Stomach smooth muscle (tissue), 2 donors: Measurements from ENCODE around the gene GNB1.

Experiments
- H3K27ac ChIP-seq: one replicate; pipeline ENCODE4 v1.7.0; 2013; ENCODE audit warnings: mild to moderate bottlenecking, low read length, inconsistent platforms
- H3K27me3 ChIP-seq, 2 donors: one replicate each; pipeline ENCODE4 v1.7.0; 2013; ENCODE audit warnings: low read length in 2 of 2; ENCODE audit not compliant: insufficient read depth in 2 of 2, control insufficient read depth in 1 of 2
- H3K36me3 ChIP-seq, 2 donors: one replicate each; pipeline ENCODE4 v1.7.0; 2013; ENCODE audit warnings: low read length in 2 of 2; ENCODE audit not compliant: control insufficient read depth in 2 of 2, insufficient read depth in 2 of 2
- H3K4me1 ChIP-seq: one replicate; pipeline ENCODE4 v1.7.0; 2013; ENCODE audit warnings: low read length; ENCODE audit not compliant: control insufficient read depth, insufficient read depth
- H3K4me3 ChIP-seq, 2 donors: one replicate each; pipeline ENCODE4 v1.7.0; 2013; ENCODE audit warnings: low read length in 2 of 2
- H3K9ac ChIP-seq, 2 donors: one replicate each; pipeline ENCODE4 v1.7.0; 2013; ENCODE audit warnings: low read length in 2 of 2, mild to moderate bottlenecking in 1 of 2
- H3K9me3 ChIP-seq, 2 donors: one replicate each; pipeline ENCODE4 v1.7.0; 2013; ENCODE audit warnings: low read length in 2 of 2; ENCODE audit not compliant: control insufficient read depth in 2 of 2
- donor health status: healthy.
- donor health status: Pancreatic carcinoma.

Gene GNB1

GRCh38 chr1:1833456-1833855 is 57.4 kb downstream of the GNB1 start:
- no peak overlapping the region for H3K9ac ChIP-seq
- no peaks in the 10 kb centered on the region for H3K9me3 ChIP-seq
- peaks cover 4 to 16% of the 10 kb centered on the region in 2 donors for H3K36me3 ChIP-seq
- peaks cover 7% of the 10 kb centered on the region for H3K4me1 ChIP-seq
- H3K27me3 ChIP-seq = no peaks in the 10 kb centered on the region
- H3K4me3 ChIP-seq = no peak overlapping the region
- H3K27ac ChIP-seq = no peak overlapping the region

- Histone ChIP-seq H3K27ac (no peak overlapping the region), H3K9ac (no peak overlapping the region)
Measured at GRCh38 chr1:1832820-1833219, 58.1 kb downstream of the GNB1 start.

GRCh38 chr1:1832166-1832565 is 58.7 kb downstream of the GNB1 start:
- H3K9me3 ChIP-seq = no peaks in the 10 kb centered on the region
- H3K27me3 ChIP-seq = no peaks in the 10 kb centered on the region
- H3K36me3 ChIP-seq = peaks cover 4 to 18% of the 10 kb centered on the region in 2 donors
- no peak overlapping the region for H3K9ac ChIP-seq
- H3K4me1 ChIP-seq = peaks cover 7% of the 10 kb centered on the region
- H3K27ac ChIP-seq = no peak overlapping the region
- H3K4me3 ChIP-seq = no peak overlapping the region

More at GRCh38 chr1:1832820-1833219, 58.1 kb downstream of the GNB1 start:
- Histone ChIP-seq H3K9me3 (no peaks in the 10 kb centered on the region), H3K4me1 (peaks cover 7% of the 10 kb centered on the region), H3K36me3 (peaks cover 4 to 16% of the 10 kb centered on the region in 2 donors), H3K27me3 (no peaks in the 10 kb centered on the region), H3K4me3 (no peak overlapping the region)

DNA sequence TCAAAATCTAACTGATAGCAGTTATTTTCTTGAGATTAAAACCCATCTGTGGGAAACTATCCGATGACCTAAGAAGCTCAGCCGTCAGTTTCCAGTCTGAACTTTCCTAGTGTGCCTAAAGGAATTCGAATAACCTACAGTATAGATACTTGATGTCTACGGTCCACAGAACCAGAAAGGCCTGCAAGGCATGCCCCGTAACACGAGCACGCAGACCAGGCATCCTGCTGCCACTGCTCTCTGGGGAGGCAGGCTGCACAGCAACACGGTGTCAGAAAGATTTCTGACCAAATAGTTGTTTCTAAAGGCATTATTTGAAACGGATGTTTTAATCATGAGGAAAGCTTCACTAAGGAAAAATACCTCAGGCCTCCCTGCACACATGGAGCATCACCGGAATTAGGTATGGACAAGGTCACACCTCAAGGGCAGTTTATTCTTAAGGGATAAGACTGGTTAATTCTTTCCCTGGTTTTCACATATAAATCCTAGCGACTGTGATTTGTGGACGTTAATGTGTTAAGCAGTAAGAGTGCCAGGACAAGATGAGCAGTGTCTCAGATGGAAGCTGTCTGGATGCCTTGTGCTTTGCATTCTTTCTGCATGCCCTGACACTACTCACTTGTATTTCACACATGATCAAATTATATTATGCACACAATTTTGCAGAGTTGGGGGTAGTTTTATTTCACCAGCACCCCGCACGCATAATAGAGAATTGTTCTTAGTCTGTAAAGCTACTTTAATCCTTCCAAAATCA is 63.6 kb downstream of the GNB1 start:
- Histone ChIP-seq H3K27ac (no peak overlapping the region), H3K36me3 (peaks cover 6 to 11% of the 10 kb centered on the region in 2 donors), H3K4me3 (no peak overlapping the region), H3K9me3 (no peaks in the 10 kb centered on the region), H3K9ac (no peak overlapping the region), H3K4me1 (no peaks in the 10 kb centered on the region), H3K27me3 (no peaks in the 10 kb centered on the region)

DNA sequence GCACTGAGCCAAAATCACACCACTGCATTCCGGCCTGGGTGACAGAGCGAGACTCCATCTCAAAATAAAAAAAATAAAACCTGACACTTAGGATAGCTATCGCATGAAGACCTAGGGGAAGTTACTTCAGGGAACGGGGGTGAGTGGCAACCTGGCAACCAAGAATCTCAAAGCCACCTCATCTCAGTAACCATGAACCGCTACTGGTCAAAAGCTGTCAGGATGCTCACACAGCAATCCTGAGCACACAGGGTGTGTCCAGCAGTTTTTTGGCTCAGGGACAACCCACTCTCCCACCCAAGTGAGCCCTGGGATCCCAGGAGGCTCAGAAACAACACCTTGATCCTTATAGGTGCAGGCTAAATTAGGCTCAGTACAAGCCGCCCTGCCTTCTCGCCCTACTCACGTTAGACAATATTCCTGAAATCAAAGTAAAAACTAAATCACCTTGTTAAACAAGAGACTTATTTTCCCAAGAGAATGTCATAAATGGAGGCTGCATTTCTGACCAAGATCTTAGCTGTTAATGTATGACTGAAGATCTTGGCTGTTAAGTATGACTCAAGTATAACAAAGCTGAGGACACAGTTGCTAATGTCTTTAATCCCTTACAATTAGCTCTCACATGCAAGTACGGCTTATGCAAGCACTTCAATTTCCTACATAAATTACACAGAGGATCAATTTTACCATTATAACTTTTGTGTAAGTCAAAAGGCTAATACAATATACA is 64.4 kb downstream of the GNB1 start:
- H3K27me3 ChIP-seq = no peaks in the 10 kb centered on the region
- H3K4me3 ChIP-seq = no peak overlapping the region
- no peaks in the 10 kb centered on the region for H3K9me3 ChIP-seq
- H3K4me1 ChIP-seq = no peaks in the 10 kb centered on the region
- H3K36me3 ChIP-seq = peaks cover 8 to 11% of the 10 kb centered on the region in 2 donors
- no peak overlapping the region for H3K27ac ChIP-seq
- no peak overlapping the region for H3K9ac ChIP-seq

DNA sequence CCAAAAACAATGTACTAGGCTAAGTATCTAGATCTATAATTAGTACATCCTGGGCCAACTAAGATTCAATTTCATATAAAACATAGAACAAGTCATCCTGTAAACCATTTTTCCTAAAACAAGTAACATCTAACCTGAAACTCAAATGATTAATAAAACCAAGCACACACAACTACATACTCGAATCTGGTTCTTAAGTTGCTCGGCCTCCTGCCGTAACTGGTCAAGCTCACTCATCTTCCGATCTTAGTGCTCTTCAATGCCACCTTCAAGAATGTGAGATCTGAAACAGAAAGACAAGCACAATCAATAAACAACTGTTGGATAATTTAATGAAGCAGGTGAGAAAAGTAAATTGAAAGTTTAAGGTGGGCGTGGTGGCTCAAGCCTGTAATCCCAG is 65.7 kb downstream of the GNB1 start:
- Histone ChIP-seq H3K9me3 (no peaks in the 10 kb centered on the region), H3K36me3 (peaks cover 8 to 16% of the 10 kb centered on the region in 2 donors), H3K27ac (no peak overlapping the region), H3K4me3 (no peak overlapping the region), H3K27me3 (no peaks in the 10 kb centered on the region), H3K4me1 (no peaks in the 10 kb centered on the region), H3K9ac (no peak overlapping the region)

DNA sequence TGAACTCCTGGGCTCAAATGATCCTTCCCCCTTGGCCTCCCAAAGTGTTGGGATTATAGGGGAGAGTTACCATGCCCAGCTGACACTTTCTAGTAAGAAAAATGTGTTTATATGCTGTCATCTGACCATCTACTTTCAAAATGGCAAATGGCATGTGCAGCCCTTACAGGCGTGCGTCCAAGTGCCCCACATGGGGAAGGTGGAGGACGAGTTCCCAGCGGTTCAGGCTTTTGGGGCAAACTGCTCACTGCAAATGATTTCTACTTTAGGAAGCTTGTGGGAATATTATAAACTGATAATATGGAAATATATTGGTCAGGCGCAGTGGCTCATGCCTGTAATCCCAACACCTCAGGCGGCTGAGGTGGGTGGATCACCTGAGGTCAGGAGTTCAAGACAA is 71.1 kb downstream of the GNB1 start:
- Histone ChIP-seq H3K36me3 (peaks cover 26 to 28% of the 10 kb centered on the region in 2 donors), H3K9me3 (no peaks in the 10 kb centered on the region), H3K9ac (no peak overlapping the region), H3K27ac (no peak overlapping the region), H3K27me3 (no peaks in the 10 kb centered on the region), H3K4me3 (no peak overlapping the region), H3K4me1 (no peaks in the 10 kb centered on the region)

DNA sequence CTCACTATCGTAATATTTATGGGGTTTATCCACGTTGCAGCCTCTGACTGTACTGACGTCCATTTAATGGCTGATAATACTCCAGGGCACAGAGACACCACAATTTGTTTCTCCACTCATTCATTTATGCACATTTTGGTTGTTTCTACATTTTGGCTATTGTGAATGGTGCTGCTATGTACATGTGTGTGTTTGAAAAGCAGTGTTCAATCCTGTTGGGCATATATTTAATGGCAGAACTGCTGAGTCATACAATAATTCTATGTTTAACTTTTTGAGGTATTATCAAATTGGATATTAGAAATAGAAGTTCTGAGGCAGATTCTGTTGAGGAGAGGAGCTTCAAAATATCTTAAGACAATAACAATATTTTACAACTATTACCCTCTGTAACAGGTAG is 73.7 kb downstream of the GNB1 start:
- H3K36me3 ChIP-seq = peaks cover 35 to 36% of the 10 kb centered on the region in 2 donors
- no peak overlapping the region for H3K27ac ChIP-seq
- H3K4me1 ChIP-seq = no peaks in the 10 kb centered on the region
- H3K4me3 ChIP-seq = no peak overlapping the region
- H3K9me3 ChIP-seq = no peaks in the 10 kb centered on the region
- H3K27me3 ChIP-seq = no peaks in the 10 kb centered on the region
- no peak overlapping the region for H3K9ac ChIP-seq

GRCh38 chr1:1815606-1816281 is 75.1 kb downstream of the GNB1 start:
- H3K36me3 ChIP-seq = peaks cover 34 to 35% of the 10 kb centered on the region in 2 donors
- no peaks in the 10 kb centered on the region for H3K4me1 ChIP-seq
- H3K9ac ChIP-seq = no peak overlapping the region
- H3K9me3 ChIP-seq = no peaks in the 10 kb centered on the region
- H3K27ac ChIP-seq = no peak overlapping the region
- no peak overlapping the region for H3K4me3 ChIP-seq
- H3K27me3 ChIP-seq = no peaks in the 10 kb centered on the region

GRCh38 chr1:1809489-1809888 is 81.4 kb downstream of the GNB1 start:
- Histone ChIP-seq H3K9me3 (no peaks in the 10 kb centered on the region), H3K9ac (peak overlapping the region in 1 of 2 donors; percentile 9), H3K4me1 (no peaks in the 10 kb centered on the region), H3K36me3 (peaks cover 27 to 33% of the 10 kb centered on the region in 2 donors), H3K27me3 (no peaks in the 10 kb centered on the region), H3K4me3 (no peak overlapping the region), H3K27ac (no peak overlapping the region)
